ENCODE measurements around the gene VAMP3.

VAMP3 gene

DNA sequence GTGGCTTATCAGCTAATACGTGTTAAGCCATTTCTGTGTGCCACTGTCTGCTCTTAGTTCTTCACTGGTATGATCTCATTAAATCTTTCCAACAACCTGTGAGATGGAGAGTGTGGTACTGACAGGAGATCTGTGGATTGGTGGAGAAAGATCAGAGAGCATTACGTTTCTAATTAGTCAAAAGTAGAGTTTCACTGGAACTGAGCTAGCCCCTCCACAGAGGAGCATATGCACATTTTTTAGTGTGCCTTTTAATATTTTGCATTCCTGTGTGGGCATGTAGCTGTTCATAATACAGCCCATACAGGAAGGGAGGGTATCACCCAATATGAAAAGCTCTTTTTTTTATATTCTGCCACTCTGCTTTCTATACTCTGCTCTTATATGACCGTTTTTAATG lies 50.2 kb downstream of the VAMP3 start:
- no peak for DNase-seq

DNA sequence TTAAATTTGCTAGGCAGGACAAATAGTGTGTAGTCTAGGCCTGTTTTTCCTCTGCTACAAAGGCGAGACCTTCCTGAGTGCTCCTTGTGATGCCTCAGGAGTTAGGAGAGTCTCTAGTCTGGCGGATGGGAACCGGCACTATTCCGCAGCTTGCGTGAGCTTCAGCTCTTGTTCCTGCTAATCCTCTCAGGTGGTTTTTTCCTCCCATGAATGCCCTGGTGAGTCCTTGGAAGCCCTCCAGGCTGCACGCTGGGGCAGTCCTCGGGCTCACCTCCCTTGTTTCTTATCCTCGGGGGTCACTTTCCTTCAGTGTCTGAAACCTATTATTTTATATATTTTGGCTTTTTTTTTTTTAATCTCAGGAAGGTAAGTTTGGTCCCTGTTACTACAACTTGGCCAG lies 53.6 kb downstream of the VAMP3 start:
- DNase-seq, result no peak

DNA sequence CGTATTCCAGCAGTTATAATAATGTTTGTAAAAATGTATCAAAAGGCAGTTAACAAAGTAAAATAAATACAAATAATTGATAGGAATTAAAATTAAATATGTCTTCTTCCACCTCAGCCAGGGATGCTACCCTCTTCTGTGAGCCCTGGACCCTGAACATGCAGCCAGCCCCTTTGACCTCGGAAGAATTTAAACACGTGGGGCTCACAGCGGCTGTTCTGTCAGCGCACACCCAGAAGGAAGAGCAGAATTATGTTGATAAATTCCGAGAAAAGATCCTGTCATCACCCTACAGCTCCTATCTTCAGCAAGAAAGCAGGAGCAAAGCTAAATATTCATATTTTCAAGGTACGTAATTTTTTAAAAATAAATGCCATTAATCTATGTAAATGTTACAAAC lies 55.3 kb downstream of the VAMP3 start:
- no peak for DNase-seq

- no peak for DNase-seq
Observed at GRCh38 chr1:7827126-7827955, 56.2 kb downstream of the VAMP3 start.

Data from NCI-H187 treated with DMSO at 0.1 percent for 48 hours (cell line).